GM12875 (cell line): ENCODE results near the gene PCBP3.
"Not testable (repeated sequence)": the region's sequence is repeated elsewhere in the genome, so short reads cannot be mapped to it uniquely, and the experiment has no call there.

Source experiments
- H3K4me3 ChIP-seq: one replicate; pipeline ENCODE4 v1.5.1; 2011; ENCODE audit warnings: low read depth, low read length, control low read depth
- TF ChIP-seq, protein P1 (sequence below): IDR thresholded peaks from 2 replicates; pipeline ENCODE4 v1.5.1; 2011; ENCODE audit warnings: low read depth, mild to moderate bottlenecking, control low read depth, inconsistent platforms, low read length, moderate library complexity, borderline replicate concordance; ENCODE audit not compliant: insufficient read depth

Gene PCBP3

DNA sequence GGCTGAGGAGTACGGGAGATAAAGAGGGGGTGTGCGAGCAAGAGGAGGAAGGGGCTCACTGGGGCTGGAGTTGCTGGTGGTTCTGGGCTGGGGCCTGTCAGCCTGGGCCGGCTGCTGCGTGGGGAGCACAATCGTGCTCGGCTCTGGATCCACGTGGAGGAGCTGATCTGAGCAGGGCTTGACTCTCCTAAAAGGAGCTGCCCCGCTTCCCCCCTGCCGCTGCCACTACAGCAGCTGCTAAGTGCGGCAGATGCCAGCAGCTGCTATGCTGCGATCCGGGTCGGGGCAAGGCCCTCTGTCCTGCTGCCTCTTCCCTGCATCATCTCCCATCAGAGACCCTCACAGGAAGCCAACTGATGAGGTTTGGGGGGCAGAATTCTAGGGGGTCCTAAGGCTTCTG lies 165.9 kb downstream of the PCBP3 start:
- TF ChIP-seq, protein P1, sequence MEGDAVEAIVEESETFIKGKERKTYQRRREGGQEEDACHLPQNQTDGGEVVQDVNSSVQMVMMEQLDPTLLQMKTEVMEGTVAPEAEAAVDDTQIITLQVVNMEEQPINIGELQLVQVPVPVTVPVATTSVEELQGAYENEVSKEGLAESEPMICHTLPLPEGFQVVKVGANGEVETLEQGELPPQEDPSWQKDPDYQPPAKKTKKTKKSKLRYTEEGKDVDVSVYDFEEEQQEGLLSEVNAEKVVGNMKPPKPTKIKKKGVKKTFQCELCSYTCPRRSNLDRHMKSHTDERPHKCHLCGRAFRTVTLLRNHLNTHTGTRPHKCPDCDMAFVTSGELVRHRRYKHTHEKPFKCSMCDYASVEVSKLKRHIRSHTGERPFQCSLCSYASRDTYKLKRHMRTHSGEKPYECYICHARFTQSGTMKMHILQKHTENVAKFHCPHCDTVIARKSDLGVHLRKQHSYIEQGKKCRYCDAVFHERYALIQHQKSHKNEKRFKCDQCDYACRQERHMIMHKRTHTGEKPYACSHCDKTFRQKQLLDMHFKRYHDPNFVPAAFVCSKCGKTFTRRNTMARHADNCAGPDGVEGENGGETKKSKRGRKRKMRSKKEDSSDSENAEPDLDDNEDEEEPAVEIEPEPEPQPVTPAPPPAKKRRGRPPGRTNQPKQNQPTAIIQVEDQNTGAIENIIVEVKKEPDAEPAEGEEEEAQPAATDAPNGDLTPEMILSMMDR = no peak
- H3K4me3 ChIP-seq = no peak overlapping the region

DNA sequence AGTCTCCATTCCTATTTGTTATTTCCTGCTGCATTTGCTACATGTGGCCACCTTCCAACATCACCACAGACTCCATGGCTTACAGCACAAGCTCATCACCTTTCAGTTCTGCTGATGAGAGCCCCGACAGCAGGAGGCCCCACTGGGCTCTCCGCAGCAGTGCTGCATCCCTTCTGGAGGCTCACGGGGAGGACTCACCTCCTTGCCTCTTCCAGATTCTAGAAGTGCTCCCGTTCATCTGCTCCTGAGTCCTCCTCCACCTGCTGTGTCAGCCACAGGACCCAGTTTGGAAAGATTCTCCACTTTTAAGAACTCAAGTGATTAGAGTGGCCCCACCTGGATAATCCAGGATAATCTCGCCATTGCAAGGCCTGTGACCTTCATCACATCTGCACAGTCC lies 167.6 kb downstream of the PCBP3 start:
- TF ChIP-seq, protein P1 = no peak
- H3K4me3 ChIP-seq = no peak overlapping the region

DNA sequence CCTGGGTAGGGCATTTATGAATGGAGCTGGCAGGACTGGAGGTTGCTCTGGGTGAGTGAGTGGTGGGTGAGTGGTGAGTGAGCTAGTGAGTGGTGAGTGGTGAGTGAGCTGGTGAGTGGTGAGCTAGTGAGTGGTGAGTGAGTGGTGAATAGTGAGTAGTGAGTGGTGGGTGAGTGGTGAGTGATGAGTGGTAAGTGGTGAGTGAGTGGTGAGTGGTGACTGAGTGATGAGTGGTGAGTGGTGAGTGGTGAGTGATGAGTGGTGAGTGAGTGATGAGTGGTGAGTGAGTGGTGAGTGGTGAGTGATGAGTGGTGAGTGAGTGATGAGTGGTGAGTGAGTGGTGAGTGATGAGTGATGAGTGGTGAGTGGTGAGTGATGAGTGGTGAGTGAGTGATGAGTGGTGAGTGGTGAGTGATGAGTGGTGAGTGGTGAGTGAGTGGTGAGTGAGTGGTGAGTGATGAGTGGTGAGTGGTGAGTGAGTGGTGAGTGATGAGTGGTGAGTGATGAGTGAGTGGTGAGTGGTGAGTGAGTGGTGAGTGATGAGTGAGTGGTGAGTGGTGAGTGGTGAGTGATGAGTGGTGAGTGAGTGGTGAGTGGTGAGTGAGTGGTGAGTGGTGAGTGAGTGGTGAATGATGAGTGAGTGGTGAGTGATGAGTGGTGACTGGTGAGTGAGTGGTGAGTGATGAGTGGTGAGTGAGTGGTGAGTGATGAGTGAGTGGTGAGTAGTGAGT lies 170.8 kb downstream of the PCBP3 start:
- H3K4me3 ChIP-seq = not testable (repeated sequence)

DNA sequence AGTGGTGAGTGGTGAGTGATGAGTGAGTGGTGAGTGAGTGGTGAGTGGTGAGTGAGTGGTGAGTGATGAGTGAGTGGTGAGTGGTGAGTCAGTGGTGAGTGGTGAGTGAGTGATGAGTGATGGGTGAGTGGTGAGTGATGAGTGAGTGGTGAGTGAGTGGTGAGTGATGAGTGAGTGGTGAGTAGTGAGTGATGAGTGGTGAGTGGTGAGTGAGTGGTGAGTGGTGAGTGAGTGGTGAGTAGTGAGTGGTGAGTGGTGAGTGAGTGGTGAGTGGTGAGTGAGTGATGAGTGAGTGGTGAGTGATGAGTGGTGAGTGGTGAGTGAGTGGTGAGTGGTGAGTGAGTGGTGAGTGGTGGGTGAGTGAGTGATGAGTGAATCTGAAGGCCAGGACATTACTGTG lies 172.3 kb downstream of the PCBP3 start:
- not testable (repeated sequence) for H3K4me3 ChIP-seq

DNA sequence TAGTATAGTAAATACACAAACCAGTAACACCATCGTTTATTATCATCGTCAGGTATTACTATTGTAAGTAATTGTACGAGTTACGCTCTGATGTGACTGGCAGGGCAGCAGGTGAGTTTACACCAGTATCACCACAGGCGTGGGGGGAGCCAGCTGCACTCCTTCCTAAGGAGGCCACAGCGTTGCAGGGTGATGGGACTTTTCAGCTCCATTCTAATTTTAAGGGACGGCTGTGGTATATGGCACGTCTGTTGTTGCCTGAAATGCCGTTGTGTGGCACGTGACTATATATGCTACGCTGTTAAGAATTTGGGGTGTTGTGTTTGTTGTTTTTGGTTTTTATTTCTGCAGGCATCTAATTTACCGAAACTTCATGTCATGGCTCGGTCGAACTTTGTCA lies 173.3 kb downstream of the PCBP3 start:
- TF ChIP-seq, protein P1 = no peak
- no peak overlapping the region for H3K4me3 ChIP-seq

DNA sequence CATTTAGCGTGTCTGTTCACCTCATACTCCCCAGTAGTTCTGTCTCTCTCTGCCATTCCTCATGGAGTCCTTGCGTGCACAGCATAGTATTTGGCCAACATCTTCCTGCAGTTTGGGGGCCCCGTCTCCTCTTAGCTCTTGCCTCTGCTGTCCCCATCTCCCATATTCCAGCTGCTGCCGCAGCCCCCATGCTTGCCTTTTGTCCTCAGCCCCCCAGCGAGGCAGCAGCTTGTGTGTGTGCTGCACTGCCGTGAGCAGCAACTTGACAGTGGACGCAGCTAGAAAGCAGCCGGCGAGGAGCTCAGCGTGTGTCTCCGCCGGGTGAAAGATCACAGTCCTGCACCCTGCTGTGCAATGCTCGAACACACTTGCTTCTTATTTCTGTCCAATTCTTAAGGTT lies 173.8 kb downstream of the PCBP3 start:
- TF ChIP-seq, protein P1 = no peak
- H3K4me3 ChIP-seq = no peak overlapping the region

DNA sequence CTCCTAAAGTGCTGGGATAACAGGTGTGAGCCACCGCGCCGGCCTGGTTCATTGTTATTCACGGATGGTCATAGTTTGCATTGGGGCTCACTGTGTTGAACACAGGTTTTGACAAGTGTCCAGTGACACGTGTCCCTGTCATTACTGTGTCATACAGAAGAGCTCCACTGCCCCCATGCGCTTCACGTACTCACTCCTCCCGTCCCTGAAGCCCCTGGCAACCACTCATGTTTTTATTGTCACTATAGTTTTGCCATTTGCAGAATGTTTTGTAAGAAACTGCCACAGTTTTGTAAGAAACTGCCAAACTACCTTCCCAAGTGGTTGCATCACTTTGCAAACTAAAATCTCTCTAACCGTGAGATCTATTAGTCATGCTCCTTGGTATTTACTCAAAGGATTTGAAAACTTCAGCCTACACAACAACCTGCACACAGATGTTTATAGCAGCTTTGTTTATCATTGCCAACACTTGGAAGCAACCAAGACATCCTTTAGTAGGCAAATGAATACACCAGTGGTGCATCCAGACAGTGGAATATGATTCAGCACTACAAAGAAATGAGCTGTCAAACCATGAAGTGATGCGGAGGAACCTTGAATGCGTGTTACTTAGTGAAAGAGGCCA lies 174.9 kb downstream of the PCBP3 start:
- TF ChIP-seq, protein P1 = no peak

DNA sequence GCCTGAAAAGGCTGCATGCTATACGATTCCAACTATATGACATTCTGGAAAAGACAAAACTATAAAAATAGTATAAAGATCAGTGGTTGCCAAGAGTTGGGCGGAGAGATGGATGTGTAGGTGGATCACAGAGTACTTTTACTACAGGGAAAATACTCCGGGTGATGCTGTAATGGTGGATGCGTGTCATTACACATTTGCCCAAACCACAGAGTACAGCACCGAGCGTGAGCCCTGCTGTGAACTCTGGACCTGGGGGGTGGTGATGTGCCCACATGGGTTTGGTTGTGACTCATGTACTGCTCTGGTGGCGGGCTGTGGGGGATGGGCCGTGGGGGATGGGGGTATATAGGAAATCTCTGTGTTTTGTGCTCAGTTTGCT lies 175.4 kb downstream of the PCBP3 start:
- H3K4me3 ChIP-seq = no peak overlapping the region

More for the DNA sequence above, 174.9 kb downstream of the PCBP3 start:
- H3K4me3 ChIP-seq = no peak overlapping the region

More for the DNA sequence above, 175.4 kb downstream of the PCBP3 start:
- TF ChIP-seq, protein P1 = no peak
